Gastroesophageal sphincter (tissue), 3 donors: ENCODE results near the gene L3MBTL4.

ENCODE experiments used
- CTCF ChIP-seq, 4 experiments: fragments of 200-600 bp in 2 of 4; fragments of 450-650 bp in 2 of 4; sonication (generic) in 1 of 4; IDR thresholded peaks; one replicate each; pipeline ENCODE4 v1.5.1; 2017 to 2019; ENCODE audit warnings: antibody characterized with exemption in 4 of 4, mild to moderate bottlenecking in 2 of 4, moderate library complexity in 2 of 4
- EP300 ChIP-seq: sonication (generic); formaldehyde crosslinking; IDR thresholded peaks from one replicate; pipeline ENCODE4 v1.6.1; 2017; ENCODE audit warnings: antibody characterized with exemption, mild to moderate bottlenecking
- POLR2AphosphoS5 ChIP-seq: sonication (generic); formaldehyde crosslinking; IDR thresholded peaks from one replicate; pipeline ENCODE4 v1.6.1; 2017; ENCODE audit warnings: antibody characterized with exemption

GRCh38 chr18:6039055-6039454 lies 375.7 kb downstream of the L3MBTL4 start:
- TF ChIP-seq CTCF (IDR thresholded peaks at IDR 0.05) = no peak
- TF ChIP-seq POLR2AphosphoS5 = no peak
- no peak for TF ChIP-seq EP300
